GM21529 (cell line): Measurements from ENCODE around the gene TAL1.

ENCODE experiments used
- ATAC-seq: cut with Tn5 transposase; IDR thresholded peaks from one replicate; pipeline ENCODE4 v1.9.1; 2021; ENCODE audit not compliant: unreplicated experiment

Gene TAL1

DNA sequence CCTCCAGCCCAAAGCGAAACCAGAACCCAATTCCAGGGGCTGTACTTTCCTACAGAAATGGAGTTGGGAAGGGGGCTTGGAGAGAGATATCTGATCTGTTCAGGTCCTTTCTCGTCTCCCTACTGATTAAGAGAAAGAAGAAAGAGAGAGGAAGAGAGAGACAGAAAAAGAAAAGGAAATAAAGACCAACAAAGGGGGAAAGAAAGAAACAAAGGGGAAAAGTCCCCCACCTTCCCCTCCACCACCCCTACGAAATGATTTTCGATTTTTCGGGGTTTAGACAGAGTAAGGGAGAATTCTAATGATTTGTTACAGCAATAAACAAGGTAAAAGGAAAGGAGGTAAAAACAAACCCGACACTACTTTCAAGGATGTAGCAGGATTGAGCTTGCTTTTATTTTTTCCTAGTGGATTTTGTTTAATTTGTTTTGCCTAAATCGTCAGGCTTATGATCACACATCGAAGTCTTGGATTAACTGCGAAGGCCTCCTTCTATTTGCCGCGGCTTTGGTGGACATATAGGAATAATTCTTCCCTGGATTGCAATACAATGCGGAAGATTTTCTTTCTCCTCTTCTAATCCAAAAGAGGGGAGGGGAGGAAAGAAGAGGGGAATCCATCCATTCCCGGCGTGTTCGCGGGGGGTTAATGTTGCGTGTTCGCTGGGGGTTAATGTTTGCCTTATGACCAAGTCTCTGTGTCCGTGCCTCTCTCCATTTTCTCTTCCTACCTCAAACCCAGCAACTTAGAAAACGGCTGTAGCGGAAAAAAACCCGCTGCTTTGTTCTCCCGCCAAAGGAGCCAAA, 1.9 kb downstream of the TAL1 start:
- ATAC-seq: no peak

DNA sequence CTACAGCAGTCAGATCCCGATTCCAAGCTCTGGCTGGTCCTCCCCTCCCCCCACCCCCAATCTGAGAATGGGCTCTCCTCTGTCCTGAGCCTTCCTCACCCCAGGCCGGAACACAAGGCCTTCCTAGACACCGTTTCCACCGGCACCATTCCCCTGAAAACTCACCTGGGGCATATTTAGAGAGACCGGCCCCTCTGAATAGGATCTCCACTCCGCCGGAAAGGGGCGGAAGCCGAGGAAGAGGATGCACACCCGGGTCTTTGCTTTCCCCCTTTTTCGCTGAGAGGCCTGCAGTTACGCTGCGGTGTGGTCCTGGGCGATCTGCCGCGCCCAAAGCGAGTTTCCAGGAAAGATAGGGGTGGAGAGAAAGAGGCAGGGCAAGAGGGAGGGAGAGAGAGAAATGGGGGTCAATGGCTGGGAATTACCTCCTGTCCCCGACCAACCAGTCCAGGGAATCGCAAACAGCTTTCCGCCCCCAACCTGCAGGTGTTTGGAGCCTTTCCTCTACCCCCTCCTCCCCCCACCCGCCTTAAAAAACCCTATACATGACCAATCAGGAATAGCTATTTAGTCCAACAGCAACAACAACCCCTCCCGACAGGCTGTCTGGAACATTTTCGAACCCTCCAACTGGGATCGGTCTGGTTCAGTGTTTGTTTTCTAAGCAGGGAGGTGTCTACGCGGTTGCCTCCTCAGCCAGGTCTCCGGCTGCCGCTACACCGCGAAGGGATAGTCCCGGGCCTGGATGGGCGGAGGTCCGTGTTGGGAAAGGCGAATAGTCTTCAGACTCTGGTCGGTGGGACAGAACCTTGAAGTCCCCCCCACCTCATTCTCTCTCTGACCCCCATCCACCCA, 2.8 kb downstream of the TAL1 start:
- ATAC-seq: no peak

DNA sequence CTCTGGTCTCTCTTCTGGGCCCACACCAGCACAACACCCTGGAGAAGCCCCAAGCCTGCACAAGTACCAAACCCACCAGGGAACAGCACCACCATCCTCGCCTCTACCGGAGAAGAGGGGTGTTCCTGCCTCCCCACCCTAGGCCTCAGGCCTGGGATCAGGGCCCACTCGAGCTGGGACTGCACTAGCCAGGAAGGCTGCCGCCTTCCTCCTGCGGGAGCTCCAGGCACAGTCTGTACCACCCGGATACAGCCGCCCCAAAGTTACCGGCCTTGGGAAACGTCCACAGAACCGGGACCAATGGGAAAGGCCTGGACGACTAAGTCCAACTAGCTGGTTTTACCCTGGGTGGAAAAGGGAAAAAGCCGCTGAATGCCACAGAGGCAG, 3.4 kb downstream of the TAL1 start:
- no peak for ATAC-seq

DNA sequence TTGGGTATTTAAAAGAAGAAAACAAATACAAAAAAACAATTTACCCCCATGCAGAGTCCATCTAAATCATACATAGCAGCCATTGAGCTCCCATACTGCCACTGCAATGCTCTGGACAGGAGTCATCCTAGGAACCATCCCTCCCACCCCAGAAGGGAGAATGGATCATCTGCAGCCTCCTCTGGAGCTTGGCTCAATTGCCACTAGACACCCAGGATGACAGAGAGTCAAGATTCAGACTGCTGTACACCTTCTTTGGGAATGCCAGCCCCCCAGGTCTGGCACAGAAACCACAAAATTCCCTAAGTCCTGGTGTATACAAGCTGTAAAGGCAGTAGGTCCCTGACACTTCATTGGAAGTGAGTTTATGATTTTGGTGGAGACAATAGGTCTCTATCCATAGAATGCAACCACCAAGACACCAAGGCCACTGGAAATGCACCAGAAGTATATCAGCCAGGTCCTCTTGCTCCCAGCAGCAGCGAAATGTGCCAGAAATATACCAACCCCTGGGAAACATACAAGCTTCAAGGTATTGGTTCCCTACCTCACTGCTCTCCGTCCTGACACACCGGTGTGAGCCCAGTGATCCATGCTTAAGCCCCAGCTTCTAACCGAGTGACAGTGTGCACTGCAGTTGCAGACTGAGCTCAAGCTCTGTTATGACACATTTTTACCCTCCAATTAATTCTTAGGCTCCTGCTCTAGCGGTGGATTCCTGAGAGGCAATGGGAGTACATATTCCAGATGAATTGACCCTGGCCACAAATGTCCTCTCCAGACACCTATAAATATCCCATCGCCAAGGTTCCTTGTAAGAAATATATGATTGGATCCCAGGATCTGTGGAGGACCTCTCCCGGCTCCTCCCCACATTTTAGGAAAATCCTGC, 4.4 kb downstream of the TAL1 start:
- ATAC-seq: no peak

DNA sequence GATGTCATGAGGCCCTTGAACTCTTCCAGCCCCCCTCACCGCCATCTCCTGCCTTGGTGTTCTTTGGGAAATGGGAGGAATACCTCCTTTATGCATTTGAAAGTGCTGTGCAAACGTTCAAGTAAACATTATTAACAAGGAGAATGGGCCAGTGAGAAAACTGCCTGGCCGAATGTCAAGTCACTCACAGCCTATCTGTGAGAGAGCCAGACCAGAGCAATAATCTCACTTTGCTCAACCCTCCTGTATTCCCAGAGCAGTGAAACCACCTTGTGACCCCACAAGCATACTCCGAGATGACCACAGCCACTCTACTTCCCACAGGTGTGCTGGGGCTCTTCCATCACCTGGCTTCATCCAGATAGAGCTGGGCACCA, 5.2 kb downstream of the TAL1 start:
- ATAC-seq: no peak

DNA sequence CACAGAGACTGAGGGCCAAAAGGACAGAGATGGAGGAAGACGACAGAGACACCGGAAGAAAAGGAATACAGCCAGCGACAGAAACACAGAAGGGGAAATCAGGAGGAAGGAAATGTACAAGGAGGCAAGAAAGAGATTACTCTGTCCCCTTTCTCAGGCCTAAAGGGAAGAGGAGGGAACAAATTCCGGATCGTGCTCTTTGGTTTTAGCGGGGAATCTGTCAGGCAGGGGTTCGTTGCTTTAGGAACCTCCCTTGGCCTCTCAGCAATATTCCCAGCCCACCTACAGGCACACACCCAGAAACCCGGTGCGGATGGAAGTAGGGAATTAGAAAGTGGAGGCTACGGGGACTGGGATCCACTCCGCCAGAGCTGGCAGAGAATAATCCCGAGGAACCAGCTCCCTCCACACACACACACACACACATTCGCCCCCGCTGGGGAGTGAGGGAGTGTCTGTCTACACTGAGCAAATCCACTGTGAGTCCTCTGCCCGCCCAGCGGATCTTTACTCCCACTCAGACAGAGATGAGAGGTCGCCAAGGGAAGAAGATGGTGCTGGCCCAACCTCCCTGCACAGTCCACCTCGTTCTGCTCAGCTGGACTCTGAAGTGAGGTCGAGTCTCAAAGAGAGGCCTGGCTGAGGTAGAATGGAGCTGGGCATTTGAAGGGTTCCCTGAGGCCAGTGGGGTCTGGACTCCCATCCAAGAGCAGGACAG, 5.7 kb downstream of the TAL1 start:
- no peak for ATAC-seq

DNA sequence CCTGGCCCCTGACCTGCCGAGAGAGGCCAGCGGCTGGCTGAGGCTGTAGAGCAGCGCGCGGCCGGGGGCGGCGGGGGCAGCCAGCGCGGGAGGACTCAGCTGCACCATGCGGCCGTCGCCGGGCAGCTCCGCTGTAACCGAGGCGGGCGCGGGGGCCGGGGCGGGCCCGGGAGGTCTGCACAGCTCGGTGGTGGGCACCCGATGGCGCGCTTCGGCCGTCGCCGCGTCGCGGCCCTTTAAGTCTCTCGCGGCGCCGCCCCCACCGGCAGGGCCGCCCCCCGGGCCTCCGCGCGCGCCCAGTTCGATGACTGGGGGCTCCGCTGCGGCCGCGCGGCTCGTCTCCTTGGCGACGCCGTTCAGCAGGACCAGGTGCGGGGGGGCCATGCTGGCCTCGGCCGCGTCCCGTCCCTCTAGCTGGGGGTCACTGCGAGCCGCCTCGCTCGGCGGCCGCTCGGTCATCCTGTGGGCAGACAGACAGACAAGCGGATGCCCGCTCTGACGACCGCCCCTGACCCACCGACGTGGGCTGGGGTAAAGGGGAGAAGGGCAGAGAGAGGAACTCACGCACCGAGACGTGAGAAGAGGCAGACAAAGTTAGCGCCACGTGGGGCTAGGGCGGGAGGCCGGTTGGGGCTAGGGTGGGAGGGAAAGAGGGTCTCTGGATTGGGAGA, 6.5 kb downstream of the TAL1 start:
- no peak for ATAC-seq

DNA sequence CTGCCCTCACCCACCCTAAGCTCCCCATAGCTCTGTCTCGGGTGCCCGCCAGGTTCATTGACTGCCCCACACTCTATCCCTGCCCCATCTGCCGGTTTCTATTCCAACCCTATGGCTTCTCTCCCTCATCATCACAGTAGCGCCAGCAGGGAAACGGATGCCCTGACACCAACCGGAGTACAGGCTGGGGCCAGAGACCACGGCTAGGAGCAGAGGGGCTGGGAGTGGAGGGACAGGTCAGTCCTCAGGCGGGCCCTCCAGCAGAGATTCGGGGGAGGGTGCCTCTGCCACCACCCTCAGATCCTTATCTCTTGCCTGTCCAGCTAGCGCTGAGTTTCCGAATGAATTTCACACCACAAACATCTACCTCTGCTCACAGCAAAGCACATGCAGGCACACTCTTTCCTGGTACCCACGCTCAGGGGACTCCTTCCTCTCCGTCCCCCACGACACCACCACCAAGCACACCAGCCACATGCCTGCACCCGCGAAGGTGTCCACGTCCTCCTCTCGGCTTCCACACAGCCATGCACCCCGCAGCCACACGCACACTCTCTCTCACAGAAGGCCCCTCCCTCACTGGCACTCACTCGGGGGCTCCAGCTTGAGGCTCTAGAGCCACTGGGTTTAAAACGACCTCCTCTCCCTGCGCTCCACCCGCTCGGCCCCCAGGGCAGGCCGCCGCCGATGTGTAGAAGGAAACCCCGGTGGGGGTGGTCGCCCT, 7.2 kb downstream of the TAL1 start:
- ATAC-seq: no peak

DNA sequence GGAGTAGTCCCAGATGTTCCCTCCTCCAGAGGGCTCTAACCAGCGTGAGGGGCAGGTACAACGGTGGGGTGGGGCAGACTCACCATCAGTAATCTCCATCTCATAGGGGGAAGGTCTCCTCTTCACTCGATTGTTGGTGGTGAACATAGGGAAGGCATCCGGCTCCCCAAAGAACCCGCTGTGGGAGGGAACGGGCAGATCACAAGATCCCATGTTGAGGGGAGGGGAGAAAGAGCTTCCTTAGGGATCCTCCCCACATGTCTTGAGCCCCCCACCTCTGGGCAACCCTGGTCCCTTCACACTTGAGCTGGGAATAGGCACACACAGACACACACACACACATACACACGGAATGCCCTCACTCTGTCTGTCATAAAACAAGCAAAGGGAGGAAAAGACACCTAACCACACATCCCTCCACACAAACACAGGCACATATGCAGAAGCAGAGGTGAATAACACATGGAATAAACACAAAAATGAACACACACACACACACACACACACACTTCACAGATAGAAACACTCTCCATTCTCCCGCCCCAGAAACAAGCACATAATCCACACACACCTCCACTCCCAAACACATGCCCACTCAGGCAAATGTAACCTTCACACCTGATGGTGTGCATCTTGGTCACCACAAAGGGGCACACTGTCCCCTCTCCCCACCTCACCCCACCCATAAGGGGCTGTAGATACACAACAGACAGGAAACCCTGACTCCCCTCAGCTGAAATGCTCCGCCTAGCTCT, 7.9 kb downstream of the TAL1 start:
- no peak for ATAC-seq

DNA sequence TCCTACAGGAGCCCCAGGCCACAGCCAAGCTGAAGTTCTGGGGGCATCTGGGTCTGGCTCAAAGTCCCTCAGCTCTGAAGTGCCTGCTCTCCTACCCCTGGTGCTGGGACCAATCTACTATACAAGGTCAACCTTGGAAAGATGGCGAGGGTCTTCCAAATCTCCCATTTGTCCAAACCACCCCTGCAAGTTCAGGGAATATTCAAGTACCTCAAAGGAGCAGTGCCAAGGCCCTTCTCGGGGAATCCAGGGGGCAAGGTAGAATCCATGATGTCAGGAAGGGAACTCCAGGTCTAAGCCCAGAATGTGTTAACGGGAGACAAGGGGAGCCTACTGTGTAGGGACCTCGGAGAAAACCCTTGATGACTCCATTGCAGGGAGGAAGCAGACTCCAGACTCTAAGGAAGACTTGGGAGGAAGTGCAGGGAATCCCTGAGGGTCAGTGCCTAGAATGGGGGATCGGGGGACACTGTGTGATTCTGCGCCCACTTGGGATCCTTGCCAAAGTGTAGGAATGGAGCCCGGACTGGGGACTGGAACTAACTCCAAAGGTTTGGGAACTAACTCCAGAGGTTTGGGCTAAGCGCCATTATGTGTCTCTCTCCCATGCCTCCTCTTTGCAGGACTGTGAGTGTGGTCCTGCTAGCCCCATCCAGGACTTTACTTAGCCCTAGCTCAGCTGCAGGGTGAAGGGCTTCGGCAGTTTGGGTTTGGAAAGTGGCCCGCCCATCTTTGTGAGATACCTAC, 8.7 kb downstream of the TAL1 start:
- ATAC-seq: no peak

DNA sequence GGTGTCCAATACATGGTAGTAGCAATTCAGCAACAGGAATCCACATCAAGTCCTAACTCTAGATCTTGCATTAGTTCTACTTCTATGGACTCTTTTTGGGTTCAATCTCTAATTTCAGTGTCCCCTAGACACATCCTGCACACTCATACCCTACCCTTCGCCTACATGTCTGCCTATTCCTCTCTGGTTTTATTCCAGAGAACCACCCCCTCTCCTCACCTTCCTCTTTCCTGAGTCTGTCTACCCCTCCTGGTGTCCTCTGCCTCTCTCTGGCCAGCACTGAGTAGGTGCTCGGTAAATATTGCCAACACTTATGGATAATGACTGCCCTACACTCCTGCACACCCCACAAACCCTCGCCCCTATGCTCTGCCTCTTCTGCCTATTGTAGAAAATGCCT, 9.5 kb downstream of the TAL1 start:
- ATAC-seq: no peak

DNA sequence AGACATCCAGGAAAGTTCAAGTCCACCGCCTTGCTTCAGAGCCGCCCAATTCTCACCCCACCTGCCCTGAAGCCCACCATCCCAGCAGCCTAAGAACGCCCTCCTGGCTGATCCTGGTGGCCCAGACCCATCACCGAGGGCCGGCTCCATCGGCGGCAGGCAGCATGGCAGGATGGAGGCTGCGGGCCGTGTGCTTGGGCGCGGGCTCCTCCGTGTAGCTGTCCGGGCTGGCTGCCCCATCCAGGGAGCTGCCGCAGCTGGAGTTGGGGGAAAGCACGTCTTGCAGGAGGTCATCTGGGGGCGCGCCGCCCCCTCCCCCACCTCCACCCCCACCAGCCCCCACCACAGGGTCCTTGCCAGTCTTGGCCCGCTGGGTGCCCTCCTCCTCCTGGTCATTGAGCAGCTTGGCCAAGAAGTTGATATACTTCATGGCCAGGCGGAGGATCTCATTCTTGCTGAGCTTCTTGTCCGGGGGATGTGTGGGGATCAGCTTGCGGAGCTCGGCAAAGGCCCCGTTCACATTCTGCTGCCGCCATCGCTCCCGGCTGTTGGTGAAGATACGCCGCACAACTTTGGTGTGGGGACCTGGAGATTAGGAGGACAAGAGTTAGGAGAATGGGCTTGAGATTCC, 12.3 kb downstream of the TAL1 start:
- no peak for ATAC-seq

DNA sequence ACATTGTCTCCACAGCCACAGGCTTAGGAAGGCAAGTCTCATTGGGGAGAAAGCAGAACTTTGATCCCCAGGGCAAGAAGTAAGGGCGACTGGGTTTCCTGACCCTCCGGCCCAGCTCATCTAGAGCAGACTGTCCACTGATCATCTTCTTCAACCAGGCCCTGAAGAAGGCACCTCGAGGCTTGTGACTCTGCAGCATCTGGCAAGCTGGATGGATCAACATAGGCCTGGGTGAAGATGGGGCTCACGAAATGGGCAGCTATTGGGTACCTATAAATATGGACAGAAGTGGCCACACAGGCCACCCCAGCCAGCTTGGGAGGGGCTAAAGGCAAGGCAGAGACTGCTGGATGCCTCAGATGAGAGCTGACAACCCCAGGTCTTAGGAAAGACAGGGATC, 13.0 kb downstream of the TAL1 start:
- no peak for ATAC-seq

DNA sequence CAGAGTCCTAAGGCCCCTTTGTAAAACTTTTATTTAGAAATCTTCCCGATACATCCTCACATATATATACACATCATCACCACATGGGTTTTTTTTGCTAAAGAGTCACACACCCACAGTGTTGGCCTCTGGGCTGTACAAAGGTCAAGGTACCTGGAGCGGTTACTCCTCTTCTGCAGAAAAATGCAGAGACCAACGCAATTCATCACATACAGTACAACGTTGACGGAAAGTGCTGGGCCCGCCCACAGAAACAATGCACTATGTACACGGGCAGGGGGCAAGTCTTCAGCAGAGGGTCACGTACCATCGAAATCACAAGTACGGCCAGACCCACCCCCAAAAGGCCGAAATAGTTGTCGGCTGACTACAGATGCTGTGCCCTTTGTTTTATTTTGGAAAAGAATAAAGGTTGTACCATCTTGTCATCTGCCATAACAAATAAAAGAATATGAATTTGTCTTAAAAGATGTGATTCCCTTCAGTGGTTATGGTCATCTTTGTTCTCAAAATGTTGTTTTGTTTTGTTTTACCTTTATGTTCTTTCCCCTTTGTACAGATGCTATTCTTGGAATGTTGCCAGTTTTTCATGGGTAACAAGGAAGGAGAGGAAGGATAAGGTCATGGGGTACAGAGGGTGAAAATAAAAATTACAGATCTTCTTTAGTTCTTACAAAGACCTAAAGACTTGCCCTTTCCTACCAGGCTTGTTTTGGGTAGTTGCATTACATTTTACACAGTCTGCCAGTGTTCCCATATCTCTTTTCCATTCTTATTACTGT, 15.6 kb downstream of the TAL1 start:
- ATAC-seq: no peak

DNA sequence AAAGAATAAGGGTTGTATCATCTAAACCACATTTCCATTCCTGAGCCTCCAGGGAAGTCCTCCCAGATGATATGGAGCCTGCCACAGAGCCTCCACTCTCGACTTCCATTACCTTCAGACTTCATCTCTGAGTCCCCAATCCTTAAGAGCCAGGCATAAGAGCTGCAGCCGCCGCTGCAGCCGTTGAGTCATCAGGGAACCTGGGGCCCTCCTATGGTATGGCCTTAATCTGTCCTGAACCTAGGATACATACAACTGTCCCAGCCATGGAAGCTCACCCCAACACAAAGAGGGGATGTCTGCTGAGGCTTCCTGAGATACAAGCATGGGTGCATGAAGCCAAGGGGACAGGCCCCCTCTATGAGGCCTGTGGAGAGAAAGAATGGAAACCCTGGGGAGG, 16.3 kb downstream of the TAL1 start:
- no peak for ATAC-seq

DNA sequence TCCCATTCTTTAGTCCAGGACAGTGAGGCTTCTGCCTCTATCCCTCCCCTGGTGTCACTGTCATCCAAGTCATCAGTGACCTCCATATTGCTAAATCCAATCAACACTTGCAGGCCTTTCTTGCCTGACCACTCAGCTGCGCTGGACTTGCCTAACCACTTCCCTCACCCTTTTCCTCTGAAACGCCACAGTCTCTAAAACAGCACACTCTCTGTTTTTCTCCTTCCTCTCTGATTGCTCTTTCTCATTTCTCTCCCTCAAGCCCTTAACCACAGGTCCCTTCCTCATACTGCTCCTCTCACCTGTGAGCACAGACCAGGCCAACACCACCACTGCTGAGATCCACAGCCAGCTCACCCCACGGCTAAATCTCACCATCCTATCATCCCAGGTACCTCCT, 17.5 kb downstream of the TAL1 start:
- no peak for ATAC-seq
